Measurements from ENCODE around the gene NDUFA6.

The NDUFA6 gene

GRCh38 chr22:42074132-42074811 is 16.3 kb downstream of the NDUFA6 start, which contains the start of gene PHETA2:
Gene PHETA2 (plus strand): TSS chr22:42074248. CDS start chr22:42077294, 3,046 bp downstream.
- peak; percentile 45 for TF ChIP-seq CTCF (IDR thresholded peaks at IDR 0.05)
- no peak for TF ChIP-seq ZFX (IDR thresholded peaks at IDR 0.05; ENCODE audit: borderline replicate concordance)
- peak within 1 kb of the TSS; percentile 62 for H3K27ac ChIP-seq

GRCh38 chr22:42073621-42074041 is 16.9 kb downstream of the NDUFA6 start:
- H3K27ac ChIP-seq = peak overlapping the region; percentile 62

GRCh38 chr22:42072606-42073330 is 17.8 kb downstream of the NDUFA6 start:
- no peak overlapping the region for H3K27ac ChIP-seq
- TF ChIP-seq CTCF (IDR thresholded peaks at IDR 0.05) (no peak), ZFX (IDR thresholded peaks at IDR 0.05; ENCODE audit: borderline replicate concordance) (no peak)

More at GRCh38 chr22:42073621-42074041, 16.9 kb downstream of the NDUFA6 start:
- TF ChIP-seq CTCF (IDR thresholded peaks at IDR 0.05) = no peak

GRCh38 chr22:42071508-42071907 is 19.1 kb downstream of the NDUFA6 start:
- peak overlapping the region; percentile 76 for H3K27ac ChIP-seq

GRCh38 chr22:42070517-42071422 is 19.8 kb downstream of the NDUFA6 start, which contains the start of gene NAGA:
Gene NAGA (minus strand): TSS chr22:42070812. CDS start chr22:42070297, 515 bp downstream.
- peak within 1 kb of the TSS; percentile 76 for H3K27ac ChIP-seq

GRCh38 chr22:42069801-42070516 is 20.6 kb downstream of the NDUFA6 start:
- H3K27ac ChIP-seq = peak overlapping the region; percentile 76
- TF ChIP-seq ZFX (IDR thresholded peaks at IDR 0.05; ENCODE audit: borderline replicate concordance) (no peak), CTCF (IDR thresholded peaks at IDR 0.05) (no peak)

More at GRCh38 chr22:42070517-42071422, 19.8 kb downstream of the NDUFA6 start, which contains the start of gene NAGA:
- no peak for TF ChIP-seq CTCF (IDR thresholded peaks at IDR 0.05)
- no peak for TF ChIP-seq ZFX (IDR thresholded peaks at IDR 0.05; ENCODE audit: borderline replicate concordance)

GRCh38 chr22:42068291-42068690 is 22.3 kb downstream of the NDUFA6 start:
- TF ChIP-seq CTCF (IDR thresholded peaks at IDR 0.05) (no peak), ZFX (IDR thresholded peaks at IDR 0.05; ENCODE audit: borderline replicate concordance) (no peak)
- no peak overlapping the region for H3K27ac ChIP-seq

Measured in 22Rv1 (cell line).